ENCODE measurements around the gene ATXN7L1.

- TF ChIP-seq POLR2AphosphoS5 (IDR thresholded peaks at IDR 0.05; ENCODE audit: low read depth, low read length) (no peak), POLR2A (IDR thresholded peaks at IDR 0.05; ENCODE audit: low read depth, low read length) (no peak), TAF1 (IDR thresholded peaks at IDR 0.05; ENCODE audit: borderline replicate concordance, low read depth, low read length) (no peak)
Observed at GRCh38 chr7:105715528-105715927, 160.9 kb downstream of the ATXN7L1 start.
